CD4-positive, alpha-beta T cell (primary cell): ENCODE results near the gene PTPRM. TPM values are rescaled to one million over a fixed set of nuclear protein-coding genes. Genes with fewer than 3 reads are reported as not detected.

ENCODE experiments used
- ATAC-seq: fragments of 200-7000 bp; cut with Tn5 transposase; one replicate; pipeline ENCODE4 v1.10.0; 2022; ENCODE audit warnings: mild to moderate bottlenecking; ENCODE audit not compliant: poor library complexity
- CTCF ChIA-PET: fragments of 350-600 bp; sonication (Branson Sonifier 250); formaldehyde crosslinking; loops from one replicate; lab custom pipeline; 2021; ENCODE audit warnings: antibody characterized with exemption, inconsistent platforms; lab: Charles Lee
- POLR2A ChIA-PET: fragments of 350-600 bp; sonication (Branson Sonifier 250); formaldehyde crosslinking; loops from one replicate; lab custom pipeline; 2021; ENCODE audit warnings: antibody characterized with exemption, inconsistent platforms; lab: Charles Lee
- DNase-seq, 14 experiments: peaks; one replicate each; pipeline ENCODE4 v3.0.0-alpha.2; 2013 to 2020; ENCODE audit warnings: mixed read lengths in 2 of 14
- H3K27ac ChIP-seq, 2 donors: one replicate each; pipeline versions ENCODE4 v1.5.1 to v1.7.0; 2013; ENCODE audit warnings: low read length in 2 of 2, low read depth in 1 of 2, mild to moderate bottlenecking in 1 of 2
- H3K27me3 ChIP-seq, 2 experiments: 1 replicate in 1 of 2; 2 replicates in 1 of 2; pipeline versions ENCODE4 v1.6.1 to v1.7.0; 2013; ENCODE audit warnings: low read length in 2 of 2, control low read depth in 1 of 2, mild to moderate bottlenecking in 1 of 2, moderate library complexity in 1 of 2; ENCODE audit not compliant: insufficient read depth in 2 of 2, control insufficient read depth in 1 of 2
- H3K36me3 ChIP-seq: one replicate; pipeline ENCODE4 v1.6.1; 2013; ENCODE audit warnings: low read length, control low read depth; ENCODE audit not compliant: insufficient read depth
- H3K4me1 ChIP-seq: one replicate; pipeline ENCODE4 v1.6.1; 2013; ENCODE audit warnings: low read length, control low read depth; ENCODE audit not compliant: insufficient read depth
- H3K4me3 ChIP-seq: one replicate; pipeline ENCODE4 v1.5.1; 2013; ENCODE audit warnings: mild to moderate bottlenecking, low read length, moderate library complexity
- H3K9me3 ChIP-seq, 2 experiments: 1 replicate in 1 of 2; 2 replicates in 1 of 2; pipeline versions ENCODE4 v1.6.1 to v1.7.0; 2013; ENCODE audit warnings: low read length in 2 of 2, mild to moderate bottlenecking in 2 of 2, control low read depth in 1 of 2, moderate library complexity in 1 of 2; ENCODE audit not compliant: control insufficient read depth in 1 of 2, insufficient read depth in 1 of 2
- H3K27ac Mint-ChIP-seq: one replicate; pipeline ENCODE4 v1.8.0; 2020; ENCODE audit warnings: mixed read lengths
- H3K27me3 Mint-ChIP-seq: one replicate; pipeline ENCODE4 v1.8.0; 2021; ENCODE audit warnings: mixed read lengths
- H3K36me3 Mint-ChIP-seq: one replicate; pipeline ENCODE4 v1.8.0; 2021; ENCODE audit warnings: low read depth, mixed read lengths
- H3K4me1 Mint-ChIP-seq: one replicate; pipeline ENCODE4 v1.8.0; 2021; ENCODE audit warnings: low read depth, mixed read lengths
- H3K4me3 Mint-ChIP-seq: one replicate; pipeline ENCODE4 v1.8.0; 2020; ENCODE audit warnings: mild to moderate bottlenecking, mixed read lengths
- H3K9me3 Mint-ChIP-seq: one replicate; pipeline ENCODE4 v1.8.0; 2020; ENCODE audit warnings: mixed read lengths
- CTCF ChIP-seq: fragments of 200-600 bp; IDR thresholded peaks from one replicate; pipeline ENCODE4 v1.8.0; 2022; ENCODE audit warnings: antibody characterized with exemption, mild to moderate bottlenecking
- intact Hi-C, 2 experiments: fragments of 100-400 bp; cut with DNase I in 1 of 2; cut with micrococcal nuclease in 1 of 2; formaldehyde crosslinking; loops; one replicate each; pipeline versions ENCODE4 v1.15.1 to v1.9.0; 2023 to 2025; cut with DNase I, micrococcal nuclease
- total RNA-seq, 174 experiments: library from RNA in 2 of 174; stranded (reverse) in 2 of 174; gene quantifications; one replicate each; pipeline ENCODE4 v1.2.3 and lab custom pipeline; 2021 to 2026

The PTPRM gene
- total RNA-seq, 2 experiments from 2014 or later: 21.7 to 21.9 TPM

DNA sequence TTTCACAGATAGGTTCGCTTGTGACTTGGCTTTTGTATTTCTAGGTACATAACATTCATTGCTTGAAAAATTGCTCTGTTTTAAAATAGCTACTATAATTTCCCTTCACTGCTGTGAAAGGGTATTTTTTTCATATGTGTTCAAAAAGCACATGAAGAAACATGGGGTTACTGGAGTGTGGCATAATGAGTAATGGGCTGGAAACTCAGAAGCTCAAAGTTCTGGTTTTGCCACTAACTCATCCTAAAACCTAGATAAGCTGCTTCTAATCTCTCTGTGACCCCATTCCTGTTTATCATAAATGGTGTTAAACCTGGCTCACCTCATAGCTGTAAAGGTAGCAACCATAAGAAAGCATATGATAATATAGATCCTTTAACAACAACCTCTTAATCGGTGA is 319.3 kb downstream of the PTPRM start:
- intact Hi-C loops: no loop called here
- CTCF ChIA-PET: no interaction called here
- Mint-ChIP-seq H3K27me3 (no peaks in the 10 kb centered on the region), H3K9me3 (no peaks in the 10 kb centered on the region), H3K4me3 (no peak overlapping the region), H3K27ac (no peak overlapping the region), H3K36me3 (no peaks in the 10 kb centered on the region), H3K4me1 (no peaks in the 10 kb centered on the region)
- Histone ChIP-seq H3K36me3 (no peaks in the 10 kb centered on the region), H3K27ac (no peak overlapping the region), H3K27me3 (no peaks in the 10 kb centered on the region), H3K4me1 (no peaks in the 10 kb centered on the region), H3K9me3 (peaks cover 0 to 2% of the 10 kb centered on the region in 2 experiments), H3K4me3 (no peak overlapping the region)
- POLR2A ChIA-PET: interaction anchor here (0.6 kb wide), 1 partner anchor 96 kb away, joined by 3 read pairs; no protein-coding TSS in a partner anchor
- no peak for TF ChIP-seq CTCF
- DNase-seq: no peak
- no peak for ATAC-seq

GRCh38 chr18:7889515-7889914 is 322.4 kb downstream of the PTPRM start:
- ChIA-PET CTCF (no interaction called here), POLR2A (no interaction called here)
- Histone ChIP-seq H3K9me3 (peaks cover 0 to 4% of the 10 kb centered on the region in 2 experiments), H3K27ac (no peak overlapping the region), H3K27me3 (no peaks in the 10 kb centered on the region), H3K36me3 (no peaks in the 10 kb centered on the region), H3K4me1 (no peaks in the 10 kb centered on the region), H3K4me3 (no peak overlapping the region)
- H3K36me3 Mint-ChIP-seq: no peaks in the 10 kb centered on the region
- ATAC-seq (no peak), DNase-seq (no peak)
- no peaks in the 10 kb centered on the region for H3K27me3 Mint-ChIP-seq
- no peak overlapping the region for H3K4me3 Mint-ChIP-seq
- TF ChIP-seq CTCF: no peak
- intact Hi-C loops: no loop called here
- no peaks in the 10 kb centered on the region for H3K4me1 Mint-ChIP-seq
- no peak overlapping the region for H3K27ac Mint-ChIP-seq
- no peaks in the 10 kb centered on the region for H3K9me3 Mint-ChIP-seq

DNA sequence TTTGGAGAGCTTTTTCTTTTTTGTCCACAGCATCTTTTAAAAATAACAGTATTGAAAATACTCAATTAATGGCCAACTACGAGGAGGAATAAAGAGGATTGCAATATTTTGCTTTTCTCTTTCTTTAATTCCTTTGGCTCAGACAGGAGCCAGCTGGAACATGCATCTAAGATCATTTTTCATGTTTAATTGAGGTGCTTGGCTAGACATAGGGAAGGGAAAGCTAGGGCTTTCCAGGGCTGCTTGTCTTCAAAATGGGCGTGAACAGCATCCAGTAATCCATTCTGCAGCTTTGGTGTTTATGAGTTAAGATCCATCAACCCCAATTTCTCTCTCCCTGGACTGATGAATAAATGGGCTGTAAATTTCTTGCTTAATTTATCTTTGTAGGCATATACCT is 323.0 kb downstream of the PTPRM start:
- DNase-seq: no peak
- Histone ChIP-seq H3K27ac (no peak overlapping the region), H3K4me1 (no peaks in the 10 kb centered on the region), H3K27me3 (no peaks in the 10 kb centered on the region), H3K4me3 (no peak overlapping the region), H3K9me3 (peaks cover 0 to 4% of the 10 kb centered on the region in 2 experiments), H3K36me3 (no peaks in the 10 kb centered on the region)
- H3K9me3 Mint-ChIP-seq: no peaks in the 10 kb centered on the region
- no peak overlapping the region for H3K4me3 Mint-ChIP-seq
- H3K27ac Mint-ChIP-seq: no peak overlapping the region
- ChIA-PET POLR2A (interaction anchor here (0.6 kb wide), 1 partner anchor 11 kb away, joined by 3 read pairs; no protein-coding TSS in a partner anchor), CTCF (no interaction called here)
- no peaks in the 10 kb centered on the region for H3K36me3 Mint-ChIP-seq
- intact Hi-C loops: no loop called here
- no peaks in the 10 kb centered on the region for H3K27me3 Mint-ChIP-seq
- no peak for ATAC-seq
- TF ChIP-seq CTCF: no peak
- no peaks in the 10 kb centered on the region for H3K4me1 Mint-ChIP-seq
